ENCODE data around the gene ARHGDIB.

ARHGDIB gene

DNA sequence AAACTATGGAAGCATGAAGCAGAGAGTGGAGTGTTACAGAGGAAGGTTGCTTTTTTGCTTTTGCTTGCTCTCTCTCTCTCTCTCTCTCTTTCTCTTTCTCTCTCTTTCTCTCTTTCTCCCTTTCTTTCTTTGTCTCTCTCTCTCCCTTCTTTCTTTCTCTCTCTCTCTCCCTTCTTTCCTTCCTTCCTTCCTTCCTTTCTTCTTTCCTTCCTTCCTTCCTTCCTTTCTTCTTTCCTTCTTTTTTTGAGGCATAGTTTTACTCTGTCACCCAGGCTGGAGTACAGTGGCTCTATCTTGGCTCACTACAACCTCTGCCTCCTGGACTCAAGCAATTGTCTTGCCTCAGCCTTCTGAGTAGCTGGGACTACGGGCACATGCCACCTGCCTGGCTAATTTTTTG, 7.6 kb downstream of the ARHGDIB start:
- no peak for DNase-seq

GRCh38 chr12:14952299-14952921, 9.0 kb downstream of the ARHGDIB start:
- no peak for DNase-seq

GRCh38 chr12:14951851-14952250, 9.6 kb downstream of the ARHGDIB start:
- DNase-seq = no peak

- DNase-seq = no peak
These were observed 10.2 kb downstream of the ARHGDIB start for GRCh38 chr12:14950982-14951746.

DNA sequence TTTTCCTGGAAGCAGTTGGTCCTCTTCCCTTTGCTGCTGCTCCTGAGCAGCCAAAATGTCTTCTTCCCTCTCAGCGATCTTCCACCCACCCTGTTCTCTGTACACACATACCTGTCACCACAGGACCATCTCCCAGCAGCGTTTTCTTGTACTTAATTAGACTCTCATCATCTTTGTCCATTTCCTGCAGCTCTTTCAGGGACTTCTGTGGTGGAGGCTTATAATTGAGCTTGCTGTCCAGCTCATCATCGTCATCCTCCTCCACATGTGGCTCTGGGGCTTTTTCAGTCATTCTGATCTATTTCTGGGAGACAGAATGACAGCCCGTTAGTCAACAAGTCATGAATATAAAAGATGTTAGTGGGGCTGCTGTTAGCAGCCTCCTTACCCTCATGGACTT, 11.0 kb downstream of the ARHGDIB start:
- DNase-seq = no peak

- no peak for DNase-seq
These were observed 11.8 kb downstream of the ARHGDIB start for GRCh38 chr12:14949631-14950030.

- DNase-seq = no peak
These were observed 12.7 kb downstream of the ARHGDIB start for GRCh38 chr12:14948672-14949071.

DNA sequence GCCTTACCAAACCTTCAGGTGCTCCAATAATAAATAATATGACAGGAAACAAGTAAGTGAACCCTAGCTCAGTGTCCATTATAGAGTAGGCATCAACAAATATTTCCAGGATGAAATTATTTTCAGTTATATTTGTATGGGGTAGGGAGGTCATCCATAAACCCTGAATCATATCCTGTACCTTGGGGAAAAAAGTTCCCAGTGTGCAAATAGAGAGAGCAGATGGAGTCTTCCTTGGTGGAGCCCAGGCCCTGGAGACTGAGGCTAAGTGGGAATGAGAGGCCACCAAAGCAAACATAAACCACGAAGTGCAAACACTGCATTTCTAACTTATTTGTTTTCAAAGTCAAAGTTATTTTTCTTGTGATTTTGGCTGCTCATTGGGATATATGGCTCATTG, 14.5 kb downstream of the ARHGDIB start:
- no peak for DNase-seq

DNA sequence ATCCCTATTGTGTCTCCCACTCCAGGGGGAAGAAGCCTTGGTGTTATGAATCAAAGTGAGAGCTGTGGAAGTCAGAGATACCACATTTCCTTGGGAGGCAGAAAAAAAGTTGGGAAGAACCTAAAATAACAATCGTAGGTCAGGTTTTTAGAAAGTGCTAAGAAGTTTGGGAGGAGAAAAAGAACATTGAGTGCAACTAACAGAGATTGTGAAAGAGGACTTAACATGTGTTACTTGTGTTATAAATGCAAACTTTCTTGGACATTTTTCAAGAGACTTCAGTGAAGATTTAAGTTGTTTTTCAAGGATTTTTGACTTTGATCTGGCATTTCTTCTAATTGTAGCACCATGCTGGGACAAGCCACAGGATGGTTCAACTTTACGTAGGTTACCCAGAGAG, 15.2 kb downstream of the ARHGDIB start:
- DNase-seq = no peak

DNA sequence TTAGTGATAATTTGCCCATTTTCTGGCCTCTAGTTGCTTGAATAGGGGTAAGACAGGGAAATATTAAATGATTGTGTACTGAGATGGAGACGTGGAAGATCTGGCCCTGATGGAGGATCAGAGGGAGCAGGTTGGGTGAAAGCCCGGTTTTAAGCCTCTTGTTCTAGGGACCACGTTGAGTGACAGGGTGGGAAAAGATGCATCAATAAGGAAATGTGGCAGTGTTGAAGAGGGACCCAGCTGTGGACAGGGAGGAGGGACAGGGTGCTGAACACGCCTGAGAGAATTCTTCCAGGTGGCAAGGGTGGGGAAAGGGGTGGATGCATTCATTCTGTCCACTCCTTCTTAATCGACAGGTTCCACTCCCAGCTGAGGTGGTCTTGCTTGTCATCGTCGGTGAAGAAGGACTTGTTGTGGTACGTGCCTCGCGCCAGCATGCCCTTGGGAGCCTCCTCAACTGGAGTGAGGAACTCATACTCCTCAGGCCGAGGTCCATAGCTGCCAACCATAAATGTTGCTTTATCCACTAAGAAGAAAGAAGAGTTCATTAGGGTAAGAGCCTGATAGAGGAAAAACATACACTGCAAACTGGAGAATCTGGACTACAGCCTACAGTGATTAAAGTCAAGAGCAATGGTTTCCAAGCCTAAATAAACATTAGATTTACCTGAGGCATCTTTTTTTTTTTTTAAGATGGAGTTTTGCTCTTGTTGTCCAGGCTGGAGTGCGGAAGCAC, 19.0 kb downstream of the ARHGDIB start:
- DNase-seq = no peak

DNA sequence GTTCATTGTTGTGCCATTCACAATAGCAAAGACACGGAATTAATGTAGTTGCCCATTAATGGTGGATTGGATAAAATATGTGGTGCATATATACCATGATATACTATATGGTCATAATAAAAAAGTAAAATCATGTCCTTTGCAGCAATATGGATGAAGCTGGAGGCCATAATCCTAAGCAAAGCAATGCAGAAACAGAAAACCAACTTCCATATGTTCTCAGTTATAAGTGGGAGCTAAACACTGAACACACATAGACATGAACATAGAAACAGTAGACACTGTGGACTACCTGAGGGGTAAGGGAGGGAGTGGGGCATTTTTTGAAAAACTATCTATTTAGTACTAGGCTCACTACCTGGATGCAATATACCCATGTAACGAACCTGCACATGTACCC, 20.0 kb downstream of the ARHGDIB start:
- DNase-seq = no peak

DNA sequence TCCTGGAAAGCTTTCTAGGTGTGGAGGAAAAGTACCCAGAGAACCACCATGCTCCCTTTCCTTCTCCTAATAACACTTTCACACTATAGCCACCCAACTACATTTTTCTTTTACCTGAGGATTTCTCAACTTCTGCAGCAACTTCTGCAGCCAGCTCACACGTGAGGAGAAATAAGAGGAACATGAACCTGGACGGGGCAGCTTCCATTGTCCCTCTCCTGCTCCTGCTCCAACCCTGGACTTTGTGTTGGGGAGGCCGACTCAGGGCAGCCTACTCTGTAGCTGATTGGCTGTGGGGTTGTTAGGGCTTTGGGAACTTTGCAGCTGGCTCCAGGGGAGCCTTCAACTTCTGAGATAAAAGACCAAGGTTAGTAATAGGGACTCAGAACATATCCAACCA, 23.1 kb downstream of the ARHGDIB start, which contains the start of gene ERP27:
Gene ERP27 (minus strand): TSS at position 237 of the 400 bp plus-strand sequence. CDS start 29 bp downstream, at position 208.
- DNase-seq = no peak

DNA sequence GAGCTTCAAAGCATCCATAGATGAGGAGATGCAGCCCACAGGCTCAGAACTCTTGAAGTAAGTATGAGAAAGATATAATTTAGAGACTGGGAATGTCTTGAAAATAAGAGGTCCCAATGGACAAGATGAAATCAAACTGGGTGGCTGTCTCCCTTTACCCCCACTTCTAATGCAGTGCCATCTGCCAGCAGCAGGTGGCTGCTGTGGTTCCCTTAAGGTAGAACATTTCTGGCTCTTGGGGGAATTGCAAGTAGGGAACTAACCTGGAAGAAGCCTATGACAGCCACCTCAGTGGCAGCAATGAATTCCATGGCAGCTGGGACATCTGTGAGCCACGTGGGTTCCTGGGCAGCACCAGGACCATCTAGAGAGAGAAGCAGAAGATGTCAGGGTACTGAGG, 23.7 kb downstream of the ARHGDIB start:
- peak; percentile 17 for DNase-seq

GRCh38 chr12:14937014-14937413, 24.4 kb downstream of the ARHGDIB start:
- no peak for DNase-seq

GRCh38 chr12:14936224-14936861, 25.1 kb downstream of the ARHGDIB start:
- no peak for DNase-seq

DNA sequence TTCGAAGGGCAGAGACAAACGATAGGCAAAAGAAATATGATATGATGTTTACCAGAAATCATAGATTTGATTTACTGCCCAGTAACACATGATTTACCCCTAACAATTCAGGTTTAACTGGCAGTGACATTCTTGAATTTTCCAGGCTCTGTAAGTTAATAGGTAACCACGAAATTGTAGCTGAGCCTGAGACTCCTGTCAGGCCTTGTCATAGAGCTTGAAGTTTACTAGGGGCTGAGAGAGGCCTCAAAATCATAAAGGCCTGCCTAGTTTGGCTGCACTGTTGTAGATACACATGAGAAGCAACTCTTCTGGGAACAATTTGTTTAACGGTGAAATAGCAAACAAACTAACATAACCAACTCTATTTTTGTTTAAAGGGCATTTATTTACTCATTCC, 26.4 kb downstream of the ARHGDIB start:
- DNase-seq = no peak

- no peak for DNase-seq
These were observed 26.9 kb downstream of the ARHGDIB start for GRCh38 chr12:14934511-14934910.

DNA sequence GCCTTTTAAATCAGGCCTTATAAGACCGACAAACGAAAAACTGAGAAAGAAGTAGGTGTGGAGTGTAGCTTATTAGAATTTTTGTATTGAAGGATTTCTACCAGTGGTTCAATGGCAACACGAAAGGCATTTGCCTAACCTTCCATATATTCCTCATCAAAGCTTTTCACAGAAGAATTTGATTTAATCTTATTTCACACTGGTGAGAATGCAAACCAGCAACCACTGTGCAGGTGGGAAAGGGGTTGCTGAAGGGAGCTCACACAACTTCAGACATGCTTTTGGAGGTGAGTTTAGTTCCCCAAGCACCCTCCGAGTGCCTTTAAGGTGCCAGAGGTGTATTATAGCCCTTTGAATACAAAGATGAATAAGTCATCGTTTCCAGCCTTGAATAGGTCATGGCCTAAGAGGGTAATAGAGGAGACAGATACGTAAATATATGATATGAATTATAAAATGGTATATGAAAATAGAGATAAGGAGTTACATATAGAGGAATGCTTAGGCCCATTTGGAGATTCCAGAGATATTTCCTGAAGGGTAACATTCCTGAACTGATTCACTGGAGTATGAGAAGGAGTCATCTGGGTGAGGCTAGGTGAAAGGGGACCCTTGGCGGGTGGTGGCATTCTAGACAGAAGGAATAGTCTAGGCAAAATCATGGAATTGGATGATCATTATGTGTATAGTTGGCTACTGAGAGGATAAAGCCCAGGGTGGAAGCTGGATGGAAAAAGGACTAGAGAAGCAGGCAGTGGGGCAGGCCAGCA, 29.4 kb downstream of the ARHGDIB start:
- no peak for DNase-seq

- no peak for DNase-seq
These were observed 30.0 kb downstream of the ARHGDIB start for GRCh38 chr12:14931359-14931758.

GRCh38 chr12:14930299-14930698, 31.1 kb downstream of the ARHGDIB start:
- no peak for DNase-seq

- DNase-seq = no peak
These were observed 32.5 kb downstream of the ARHGDIB start for GRCh38 chr12:14928931-14929330.

GRCh38 chr12:14927267-14927666, 34.1 kb downstream of the ARHGDIB start:
- no peak for DNase-seq

DNA sequence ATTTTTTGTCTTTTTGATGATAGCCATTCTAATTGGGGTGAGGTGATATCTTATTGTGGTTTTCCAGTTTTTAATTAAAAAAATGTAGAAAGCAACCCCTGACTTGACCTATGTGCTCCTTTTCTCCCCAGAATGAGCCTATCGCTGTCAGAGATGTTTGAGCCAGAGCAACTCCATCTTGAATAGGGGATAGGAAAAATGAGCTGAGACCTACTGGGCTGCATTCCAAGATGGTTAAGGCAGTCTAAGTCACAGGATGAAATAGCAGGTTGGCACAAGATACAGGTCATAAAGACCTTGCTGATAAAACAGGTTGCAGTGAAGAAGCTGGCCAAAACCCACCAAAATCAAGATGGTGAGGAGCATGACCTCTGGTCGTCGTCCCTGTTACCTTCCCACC, 36.9 kb downstream of the ARHGDIB start:
- DNase-seq = no peak
